ENCODE measurements around the gene POLR3B.

The POLR3B gene

DNA sequence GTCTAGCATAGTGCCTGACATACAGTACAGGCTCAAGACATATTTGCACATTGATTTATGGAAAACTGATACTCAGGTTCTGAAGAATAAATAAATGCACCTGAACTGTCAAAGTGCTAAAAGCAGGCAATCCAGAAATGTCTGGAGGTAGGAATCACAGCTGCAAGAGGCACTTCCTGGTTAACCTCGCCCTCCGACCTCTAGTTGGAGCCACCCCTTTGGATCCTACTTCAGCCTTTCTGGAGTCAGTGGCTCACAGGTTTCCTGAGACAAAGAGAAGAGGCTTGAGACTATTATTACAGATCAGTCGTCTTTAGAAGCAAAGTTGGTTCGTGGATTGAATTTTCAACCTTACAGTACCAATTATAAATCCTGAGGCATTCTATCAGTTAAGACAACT, 42.0 kb upstream of the POLR3B start:
- DNase-seq (ENCODE audit: extremely low spot score), result no peak
- POLR2A ChIA-PET, result no interaction called here
- CTCF ChIA-PET, result interaction anchor here (1.2 to 2.0 kb wide), 2 partner anchors 10 to 42 kb away, joined by 3 to 5 read pairs; partner anchors contain the start of gene POLR3B
- TF ChIP-seq, protein P1, sequence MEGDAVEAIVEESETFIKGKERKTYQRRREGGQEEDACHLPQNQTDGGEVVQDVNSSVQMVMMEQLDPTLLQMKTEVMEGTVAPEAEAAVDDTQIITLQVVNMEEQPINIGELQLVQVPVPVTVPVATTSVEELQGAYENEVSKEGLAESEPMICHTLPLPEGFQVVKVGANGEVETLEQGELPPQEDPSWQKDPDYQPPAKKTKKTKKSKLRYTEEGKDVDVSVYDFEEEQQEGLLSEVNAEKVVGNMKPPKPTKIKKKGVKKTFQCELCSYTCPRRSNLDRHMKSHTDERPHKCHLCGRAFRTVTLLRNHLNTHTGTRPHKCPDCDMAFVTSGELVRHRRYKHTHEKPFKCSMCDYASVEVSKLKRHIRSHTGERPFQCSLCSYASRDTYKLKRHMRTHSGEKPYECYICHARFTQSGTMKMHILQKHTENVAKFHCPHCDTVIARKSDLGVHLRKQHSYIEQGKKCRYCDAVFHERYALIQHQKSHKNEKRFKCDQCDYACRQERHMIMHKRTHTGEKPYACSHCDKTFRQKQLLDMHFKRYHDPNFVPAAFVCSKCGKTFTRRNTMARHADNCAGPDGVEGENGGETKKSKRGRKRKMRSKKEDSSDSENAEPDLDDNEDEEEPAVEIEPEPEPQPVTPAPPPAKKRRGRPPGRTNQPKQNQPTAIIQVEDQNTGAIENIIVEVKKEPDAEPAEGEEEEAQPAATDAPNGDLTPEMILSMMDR (IDR thresholded peaks at IDR 0.05; ENCODE audit: control extremely low read depth, extremely low read depth, low read depth, missing control alignments), result no peak

DNA sequence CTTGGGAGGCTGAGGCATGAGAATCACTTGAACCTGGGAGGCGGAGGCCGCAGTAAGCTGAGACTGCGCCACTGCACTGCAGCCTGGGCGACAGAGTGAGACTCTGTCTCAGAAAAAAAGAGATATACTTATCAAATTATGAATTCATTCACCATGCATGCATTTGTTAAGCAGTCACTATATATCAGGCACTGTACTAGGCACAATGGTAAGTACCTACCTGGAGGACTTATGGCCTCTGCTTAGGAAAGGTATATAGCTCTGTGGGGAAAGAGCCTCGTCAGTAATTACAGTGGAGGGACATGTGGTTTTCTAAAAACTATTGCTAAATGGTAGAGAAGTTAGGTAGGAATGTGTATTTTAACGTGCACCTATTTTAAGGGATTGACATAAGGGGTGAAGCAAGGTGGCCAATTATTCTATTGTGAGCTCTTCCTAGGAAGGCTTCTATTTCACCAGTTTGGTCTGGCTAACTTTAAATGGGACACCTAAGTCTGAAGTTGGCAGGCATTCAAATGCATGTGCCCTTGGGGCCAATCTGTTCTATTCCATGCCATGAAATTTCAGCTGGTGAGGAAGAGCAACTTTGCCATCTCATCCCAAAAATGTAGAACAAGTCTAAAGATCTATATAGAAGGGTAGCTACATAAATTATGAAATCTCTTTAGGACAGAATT, 40.0 kb upstream of the POLR3B start:
- CTCF ChIA-PET, result interaction anchor here (0.8 to 1.9 kb wide), 3 partner anchors 9 to 787 kb away, joined by 3 to 6 read pairs (median 4); partner anchors contain the start of gene POLR3B
- POLR2A ChIA-PET, result interaction anchor here (1.0 kb wide), 1 partner anchor 8 kb away, joined by 3 read pairs; no protein-coding TSS in a partner anchor
- DNase-seq (ENCODE audit: extremely low spot score), result no peak
- TF ChIP-seq, protein P1 (IDR thresholded peaks at IDR 0.05; ENCODE audit: control extremely low read depth, extremely low read depth, low read depth, missing control alignments), result no peak

- ChIA-PET POLR2A (no interaction called here), CTCF (interaction anchor here (0.9 to 2.2 kb wide), 6 partner anchors 9 to 36 kb away, joined by 3 to 11 read pairs (median 3); partner anchors contain the start of gene POLR3B)
- TF ChIP-seq, protein P1 (IDR thresholded peaks at IDR 0.05; ENCODE audit: control extremely low read depth, extremely low read depth, low read depth, missing control alignments), result no peak
- DNase-seq (ENCODE audit: extremely low spot score), result no peak
These were observed 36.3 kb upstream of the POLR3B start for GRCh38 chr12:106321139-106321850.

DNA sequence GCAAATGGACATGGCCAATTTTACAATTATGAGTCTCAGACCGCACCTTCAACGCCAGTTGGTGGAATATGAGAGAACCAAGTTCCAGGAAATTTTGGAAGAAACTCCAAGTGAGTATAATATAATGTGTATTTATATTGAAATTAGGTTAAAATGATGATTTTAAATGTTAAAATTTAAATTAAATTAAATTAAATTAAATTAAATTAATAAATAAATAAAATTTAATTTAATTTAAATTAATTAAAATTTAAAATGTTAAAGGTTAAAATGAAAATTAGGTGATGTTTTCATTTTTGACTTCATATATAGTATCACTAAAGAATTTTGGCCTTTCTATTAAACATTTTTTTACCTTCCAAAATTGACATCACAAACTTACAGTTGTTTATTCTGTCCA, 34.0 kb upstream of the POLR3B start:
- DNase-seq (ENCODE audit: extremely low spot score), result no peak
- POLR2A ChIA-PET, result interaction anchor here (0.6 kb wide), 1 partner anchor 9 kb away, joined by 3 read pairs; no protein-coding TSS in a partner anchor
- CTCF ChIA-PET, result interaction anchor here (0.9 kb wide), 1 partner anchor 35 kb away, joined by 3 read pairs; the partner anchor contains the start of gene POLR3B

DNA sequence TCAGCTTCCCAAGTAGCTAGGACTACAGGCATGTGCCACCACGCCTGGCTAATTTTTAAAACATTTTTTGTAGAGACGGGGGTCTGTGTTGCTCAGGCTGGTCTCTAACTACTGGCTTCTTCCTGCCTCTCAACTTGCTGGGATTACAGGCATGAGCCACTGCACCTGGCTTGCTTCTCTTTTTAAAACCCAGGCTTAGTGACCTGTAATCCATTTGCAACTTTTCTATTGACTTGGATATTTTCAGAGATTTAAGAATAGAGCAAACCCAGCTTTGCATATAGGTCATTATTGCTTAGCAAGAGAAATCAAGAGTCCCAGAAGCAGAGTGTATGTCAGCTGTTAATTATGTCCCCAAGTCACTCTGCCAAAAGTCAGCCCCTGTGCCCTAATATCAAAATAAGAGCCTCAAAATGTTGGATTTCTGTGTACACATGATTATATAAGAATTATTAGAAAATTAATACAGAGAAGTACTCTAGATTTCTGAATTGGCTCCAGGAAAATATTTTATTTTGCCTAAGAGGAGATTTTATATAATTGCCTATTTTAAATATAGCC, 30.2 kb upstream of the POLR3B start:
- ChIA-PET CTCF (interaction anchor here (0.8 to 1.7 kb wide), 2 partner anchors 18 to 104 kb away, joined by 3 to 4 read pairs; no protein-coding TSS in a partner anchor), POLR2A (no interaction called here)
- DNase-seq (ENCODE audit: extremely low spot score), result no peak
- TF ChIP-seq, protein P1 (IDR thresholded peaks at IDR 0.05; ENCODE audit: control extremely low read depth, extremely low read depth, low read depth, missing control alignments), result no peak

More for the DNA sequence above, 34.0 kb upstream of the POLR3B start:
- TF ChIP-seq, protein P1 (IDR thresholded peaks at IDR 0.05; ENCODE audit: control extremely low read depth, extremely low read depth, low read depth, missing control alignments), result no peak

- CTCF ChIA-PET, result no interaction called here
- DNase-seq (ENCODE audit: extremely low spot score), result no peak
- POLR2A ChIA-PET, result no interaction called here
- TF ChIP-seq, protein P1 (IDR thresholded peaks at IDR 0.05; ENCODE audit: control extremely low read depth, extremely low read depth, low read depth, missing control alignments), result no peak
These were observed 28.8 kb upstream of the POLR3B start for GRCh38 chr12:106328735-106329134.

Measured in GM10248 (cell line).